ENCODE results near the gene PWWP2A.

The PWWP2A gene

DNA sequence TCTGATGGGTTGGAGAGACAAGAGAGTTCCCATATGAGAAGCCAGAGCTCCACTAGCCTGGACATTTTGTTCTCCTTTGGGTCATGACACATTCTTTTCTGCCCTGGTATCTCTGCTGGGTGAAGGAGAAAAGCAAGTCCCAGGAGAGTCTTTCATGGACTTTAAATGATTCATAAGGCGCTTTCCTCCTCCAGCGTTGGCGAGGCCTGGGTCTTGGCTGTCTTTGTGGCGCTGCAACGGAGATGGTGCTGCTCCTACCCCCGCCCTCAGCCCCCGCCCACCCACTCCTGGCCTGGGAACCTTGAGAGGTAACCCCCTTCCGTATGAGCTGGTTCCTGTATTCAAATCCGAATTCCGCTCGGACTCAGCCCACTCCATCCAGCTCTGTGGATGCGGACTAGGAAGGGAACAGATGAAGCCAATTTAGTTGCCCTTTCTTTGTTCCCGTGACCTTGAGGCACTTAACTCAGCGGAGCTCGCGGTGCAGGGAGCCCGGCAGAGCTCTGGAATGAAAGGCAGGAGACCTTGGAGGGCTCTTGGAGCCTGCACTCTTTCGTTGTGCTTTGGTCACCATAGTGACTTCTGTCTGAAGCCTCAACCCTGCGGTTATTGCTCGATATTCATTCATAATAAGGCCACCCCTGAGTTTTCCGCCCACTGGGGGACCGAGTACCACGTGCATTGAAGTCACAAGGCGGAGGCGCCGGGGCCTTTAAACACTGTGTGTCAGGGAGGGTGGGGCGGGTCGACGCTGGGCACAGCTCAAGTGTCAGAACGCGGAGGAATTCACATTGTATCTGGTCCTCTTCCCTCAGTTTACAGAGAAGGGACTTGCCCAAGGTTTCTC is 14.0 kb upstream of the PWWP2A start:
- peak; percentile 73 for DNase-seq (ENCODE audit: low spot score)

DNA sequence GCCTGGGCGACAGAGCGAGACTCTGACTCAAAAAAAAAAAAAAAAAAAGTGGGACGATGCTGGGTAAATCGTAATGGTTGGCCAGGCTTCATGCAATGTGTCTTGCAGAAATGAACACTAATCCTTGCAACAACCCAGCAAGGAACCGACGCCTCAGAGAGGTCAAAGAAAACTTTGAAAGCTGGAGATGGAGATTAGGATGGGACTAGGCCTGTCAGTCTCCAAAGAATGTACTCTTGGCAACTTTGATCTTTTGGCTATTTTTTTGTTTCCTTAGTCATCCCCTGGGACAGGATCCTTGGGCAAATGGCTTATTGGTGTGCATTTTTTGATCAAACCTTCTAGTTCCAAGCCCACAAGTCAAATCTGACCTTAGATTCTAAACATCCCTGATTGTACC is 10.6 kb upstream of the PWWP2A start:
- no peak for DNase-seq (ENCODE audit: low spot score)

DNA sequence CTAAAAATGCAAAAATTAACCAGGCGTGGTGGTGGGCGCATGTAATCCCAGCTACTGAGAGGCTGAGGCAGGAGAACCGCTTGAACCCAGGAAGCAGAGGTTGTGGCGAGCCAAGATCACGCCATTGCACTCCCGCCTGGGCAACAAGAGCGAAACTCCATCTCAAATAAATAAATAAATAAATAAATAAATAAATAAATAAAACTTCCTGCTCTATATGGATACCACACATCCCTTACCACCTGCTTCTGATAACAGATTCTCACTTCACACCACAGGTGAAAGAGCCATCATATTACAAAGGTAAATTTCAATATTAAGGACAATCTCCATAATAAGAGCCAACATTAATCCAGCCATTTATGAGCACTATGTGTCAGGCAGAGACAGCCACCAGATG is 9.4 kb upstream of the PWWP2A start:
- no peak for DNase-seq (ENCODE audit: low spot score)

DNA sequence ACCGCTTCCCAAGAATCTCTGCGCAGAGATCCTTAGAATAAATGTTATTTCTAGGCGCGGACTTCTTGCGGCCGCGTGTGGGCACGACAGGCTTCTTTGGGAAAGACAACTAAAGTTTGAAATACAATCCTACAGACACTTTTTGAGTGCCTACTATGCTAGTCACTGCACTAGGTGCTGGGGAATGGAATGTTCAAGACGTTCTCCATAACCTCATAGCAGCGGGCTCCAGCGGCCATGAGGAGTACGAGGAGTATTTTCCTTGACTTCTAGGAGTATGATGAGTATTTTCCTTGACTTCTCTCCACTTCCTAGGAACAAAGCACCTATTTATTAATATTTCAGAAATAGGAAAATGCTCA is 636 bp upstream of the PWWP2A start:
- no peak for DNase-seq (ENCODE audit: low spot score)

DNA sequence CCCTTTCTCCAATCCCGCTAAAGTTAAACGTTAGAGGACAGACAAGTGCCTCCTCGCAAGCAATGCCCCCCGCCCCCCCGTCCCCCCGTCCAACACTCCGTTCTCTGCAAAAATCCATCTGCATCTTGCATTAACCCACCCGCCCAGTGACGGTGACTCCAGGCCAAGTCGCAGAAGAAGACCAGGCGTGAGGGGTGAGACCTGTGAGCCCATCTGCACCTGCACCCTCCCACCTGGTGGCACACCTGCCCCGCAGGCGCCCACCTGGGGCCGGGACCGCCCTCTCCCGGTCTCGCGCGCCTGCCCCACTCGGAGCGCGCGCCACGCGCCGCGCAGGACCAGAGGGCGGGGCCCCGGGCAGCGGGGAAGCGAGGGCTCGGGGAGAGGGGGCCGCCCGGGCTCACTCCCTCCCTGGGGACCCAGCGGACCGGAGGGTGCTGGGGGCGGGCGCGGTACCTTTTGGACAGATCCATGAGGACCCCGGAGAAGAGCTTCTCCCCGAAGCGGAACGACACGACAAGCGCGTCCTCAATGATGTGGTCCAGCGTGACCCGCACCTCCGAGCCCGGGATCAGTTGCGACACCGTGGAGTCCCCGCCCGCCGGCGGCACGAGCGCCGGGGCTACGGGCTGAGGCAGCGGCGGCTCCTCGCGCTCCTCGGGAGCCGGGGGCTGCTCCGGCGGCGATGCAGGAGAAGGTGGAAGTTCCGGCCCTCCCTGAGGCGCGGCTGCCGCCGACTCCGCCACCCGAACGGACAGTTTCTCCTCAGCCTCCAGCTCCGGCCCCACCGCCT is 705 bp downstream of the PWWP2A start:
- DNase-seq (ENCODE audit: low spot score): peak; percentile 65

DNA sequence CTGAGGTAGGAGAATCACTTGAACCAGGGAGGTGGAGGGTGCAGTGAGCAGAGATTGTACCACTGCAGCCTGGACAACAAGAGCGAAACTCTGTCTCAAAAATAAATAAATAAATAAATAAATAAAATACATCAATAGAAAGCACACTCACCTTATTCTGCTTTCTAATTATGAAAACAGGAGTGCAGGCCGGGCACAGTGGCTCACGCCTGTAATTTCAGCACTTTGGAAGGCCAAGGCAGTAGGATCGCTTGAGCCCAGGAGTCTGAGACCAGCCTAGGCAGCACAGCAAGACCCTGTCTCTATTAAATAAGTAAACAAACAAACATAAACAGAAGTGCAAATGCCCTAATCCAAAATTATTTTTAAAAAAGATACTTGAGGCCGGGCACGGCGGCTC is 2.3 kb downstream of the PWWP2A start:
- DNase-seq (ENCODE audit: low spot score): no peak

DNA sequence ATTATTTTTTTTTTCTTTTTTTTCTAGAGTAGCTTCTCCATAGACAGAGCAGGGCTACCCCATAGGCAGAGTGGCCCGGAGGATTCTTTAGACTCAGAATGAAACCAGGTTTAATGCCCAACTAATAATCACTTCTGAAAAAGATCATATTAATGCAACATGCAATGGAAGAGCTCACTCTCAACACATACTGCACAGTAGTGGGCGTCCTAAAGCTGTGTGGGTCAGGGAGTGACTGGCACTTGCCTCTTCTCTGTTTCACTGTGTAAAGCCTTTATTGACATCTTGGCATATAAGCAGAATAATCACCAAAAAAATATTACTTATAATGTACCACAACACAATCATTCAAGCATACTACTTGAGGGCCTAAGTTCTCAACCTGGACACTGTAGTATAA is 11.1 kb downstream of the PWWP2A start:
- no peak for DNase-seq (ENCODE audit: low spot score)

DNA sequence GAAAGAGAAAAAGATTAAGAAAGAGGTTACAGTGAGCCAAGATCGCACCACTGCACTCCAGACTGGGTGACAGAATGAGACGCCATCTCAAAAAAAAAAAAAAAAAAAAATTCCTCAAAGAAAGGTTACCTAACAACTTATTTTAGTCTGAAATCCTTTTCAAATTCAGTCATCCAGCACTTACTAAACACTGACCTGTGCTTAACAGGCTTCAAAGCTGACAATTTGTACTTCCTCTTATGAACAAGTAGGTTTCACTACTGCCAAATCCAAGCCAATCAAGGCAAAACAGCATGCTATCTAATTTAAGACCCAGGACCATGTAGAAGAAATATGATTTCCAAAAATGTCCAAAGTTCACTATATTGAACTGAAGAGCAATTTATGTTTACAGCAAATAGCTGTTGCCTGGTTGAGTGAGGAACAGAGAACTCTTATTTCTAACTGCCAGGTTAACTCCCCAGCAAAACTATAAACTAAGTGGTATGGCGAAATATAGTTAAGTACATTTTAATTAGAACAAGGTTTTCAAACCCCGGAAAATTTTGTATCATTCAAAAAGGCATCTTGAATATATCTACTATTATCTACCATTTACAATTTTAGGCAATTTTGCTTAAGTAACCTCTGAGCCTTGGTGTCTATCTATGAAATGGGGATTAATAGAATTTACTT is 13.4 kb downstream of the PWWP2A start:
- DNase-seq (ENCODE audit: low spot score): no peak

DNA sequence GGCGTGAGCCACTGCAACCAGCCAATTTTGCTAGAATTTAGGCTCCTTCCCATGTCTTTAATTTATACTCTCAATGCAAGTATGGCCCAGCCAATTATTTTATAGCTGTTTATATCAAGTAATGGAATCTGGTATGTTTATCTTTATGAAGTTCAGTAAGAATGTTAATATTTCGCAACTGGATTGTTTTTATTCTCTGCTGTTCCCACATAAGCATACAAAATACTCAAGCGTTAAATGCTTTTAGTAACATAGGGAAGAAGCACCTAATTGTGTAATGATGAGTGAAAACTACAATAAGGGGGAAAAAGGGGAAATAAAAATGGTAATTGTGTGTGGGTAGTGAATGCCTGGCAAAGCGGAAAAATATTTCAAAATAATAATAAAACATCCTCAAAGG is 21.3 kb downstream of the PWWP2A start:
- DNase-seq (ENCODE audit: low spot score): no peak

DNA sequence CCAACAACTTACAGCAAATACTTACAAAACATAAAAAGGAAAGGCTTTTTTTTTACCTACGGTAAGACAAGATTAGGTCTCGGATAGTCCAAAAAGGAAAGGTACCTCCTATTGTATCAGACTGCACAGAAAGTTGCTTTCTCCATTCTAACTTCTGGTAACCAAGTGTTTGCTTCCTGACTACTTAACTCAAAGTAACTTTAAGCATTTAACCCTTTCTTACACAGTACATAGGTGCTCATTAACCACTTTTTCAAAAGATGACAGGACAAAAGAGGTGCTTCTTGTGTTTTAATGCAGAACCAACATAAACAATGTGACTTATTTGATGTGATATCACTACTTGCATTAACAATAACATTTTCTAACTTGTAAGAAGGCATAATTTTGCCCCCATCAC is 23.1 kb downstream of the PWWP2A start:
- DNase-seq (ENCODE audit: low spot score): no peak

DNA sequence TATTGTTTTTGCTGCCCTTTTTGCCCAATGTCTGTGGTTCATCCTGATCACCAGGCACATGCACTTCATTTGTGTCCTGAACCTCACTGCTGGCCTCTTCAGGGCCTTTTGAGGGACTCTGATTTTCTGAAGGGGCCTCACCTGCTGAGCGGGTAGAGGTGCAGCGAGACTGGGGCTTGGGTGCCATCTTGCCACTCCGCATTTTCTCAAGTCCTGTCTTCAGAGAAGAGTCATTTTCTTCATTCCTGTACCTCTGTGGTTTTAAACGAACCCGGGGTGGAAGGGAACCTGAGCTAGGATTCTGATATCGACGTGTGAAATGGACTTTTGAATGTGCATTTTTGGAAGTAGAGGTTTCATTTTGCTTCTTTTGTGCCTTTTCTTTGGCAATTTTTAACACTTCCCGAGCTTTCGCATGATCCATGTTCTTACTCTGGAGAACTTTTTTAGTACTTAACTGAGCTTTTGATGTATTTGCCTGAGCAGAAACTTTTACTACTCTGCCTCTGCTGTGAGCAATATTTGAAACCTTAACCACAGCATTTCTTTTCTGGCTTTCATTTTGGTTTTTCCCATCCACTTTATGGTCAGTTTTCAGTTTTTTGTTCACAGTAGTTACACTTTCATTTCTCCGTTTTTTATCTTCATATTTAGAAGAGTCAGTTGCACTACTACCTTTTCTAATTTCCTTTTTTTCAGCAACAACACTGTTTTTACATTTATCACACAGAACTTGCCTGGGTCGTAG is 26.1 kb downstream of the PWWP2A start:
- no peak for DNase-seq (ENCODE audit: low spot score)

DNA sequence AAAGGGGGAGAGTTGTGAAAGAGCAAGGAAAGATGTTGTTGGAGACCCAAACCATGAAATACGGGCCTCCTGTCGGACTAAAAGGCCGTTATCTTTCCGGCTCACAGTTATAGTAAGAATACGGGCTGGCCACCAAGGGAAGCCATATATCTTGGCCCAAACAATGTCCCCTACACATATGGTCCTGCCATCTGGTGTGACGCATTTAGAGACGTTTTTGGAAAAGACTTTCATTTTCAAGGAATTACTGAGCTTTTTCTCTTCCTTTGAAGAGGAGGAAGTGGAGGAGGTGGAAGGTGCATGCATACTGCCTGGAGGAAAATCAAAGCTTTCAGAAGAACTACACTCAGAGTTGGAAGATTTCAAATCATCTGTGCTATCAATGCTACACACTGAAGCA is 26.7 kb downstream of the PWWP2A start:
- DNase-seq (ENCODE audit: low spot score): no peak

DNA sequence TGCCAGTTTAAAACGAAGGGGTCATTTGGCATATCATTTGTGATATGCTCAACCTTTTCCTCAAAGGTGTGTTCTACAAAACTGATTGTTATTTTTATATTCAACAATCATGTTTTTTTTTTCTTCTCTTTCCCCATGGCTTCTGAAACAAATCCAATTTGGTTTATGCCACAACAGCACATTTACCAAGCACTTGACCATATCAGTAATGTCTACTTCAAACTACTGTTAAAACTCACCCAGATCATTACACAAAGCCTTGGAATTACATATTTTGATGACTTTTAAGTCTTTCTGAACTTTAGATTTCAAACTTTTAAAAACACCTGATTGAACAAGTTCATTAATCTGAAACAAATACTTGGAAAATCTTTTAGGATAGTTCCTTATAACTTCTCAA is 29.2 kb downstream of the PWWP2A start:
- DNase-seq (ENCODE audit: low spot score): no peak

DNA sequence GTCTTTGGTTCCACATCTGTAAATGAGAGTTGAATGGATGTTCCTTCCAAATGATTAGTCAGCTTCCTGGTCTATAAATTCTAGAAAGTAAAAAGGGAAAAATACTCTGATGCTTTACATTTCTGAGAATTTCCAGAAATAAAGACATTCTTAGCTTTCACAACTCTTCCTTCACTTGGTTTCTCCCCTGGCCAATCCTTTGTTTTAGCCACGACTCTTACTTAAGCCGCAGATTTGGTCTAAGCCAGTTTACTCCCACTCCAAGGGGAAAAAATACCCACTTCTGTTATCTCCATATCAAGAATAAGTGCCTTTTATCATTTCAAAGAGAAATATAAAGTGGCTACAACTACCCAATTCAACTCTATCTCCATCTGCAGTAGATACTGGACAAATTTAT is 29.7 kb downstream of the PWWP2A start:
- no peak for DNase-seq (ENCODE audit: low spot score)

DNA sequence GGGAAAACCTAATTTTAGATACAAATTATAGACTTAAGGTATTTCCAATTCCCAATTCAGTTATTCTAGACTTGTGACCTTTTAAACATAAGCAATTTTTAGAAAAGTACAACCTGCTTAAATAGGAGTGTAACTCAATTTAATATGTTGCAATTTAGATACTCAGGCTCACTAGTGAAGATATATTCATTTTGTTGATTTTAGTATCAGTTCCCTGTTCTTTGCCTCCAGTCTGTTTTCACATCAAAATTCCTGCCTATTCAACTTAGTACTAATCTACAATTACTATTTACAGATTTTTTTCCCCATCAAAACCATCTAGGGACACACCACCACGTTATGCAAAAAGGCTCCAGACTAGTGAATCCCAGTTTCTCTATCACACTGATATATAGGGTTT is 30.4 kb downstream of the PWWP2A start:
- no peak for DNase-seq (ENCODE audit: low spot score)

DNA sequence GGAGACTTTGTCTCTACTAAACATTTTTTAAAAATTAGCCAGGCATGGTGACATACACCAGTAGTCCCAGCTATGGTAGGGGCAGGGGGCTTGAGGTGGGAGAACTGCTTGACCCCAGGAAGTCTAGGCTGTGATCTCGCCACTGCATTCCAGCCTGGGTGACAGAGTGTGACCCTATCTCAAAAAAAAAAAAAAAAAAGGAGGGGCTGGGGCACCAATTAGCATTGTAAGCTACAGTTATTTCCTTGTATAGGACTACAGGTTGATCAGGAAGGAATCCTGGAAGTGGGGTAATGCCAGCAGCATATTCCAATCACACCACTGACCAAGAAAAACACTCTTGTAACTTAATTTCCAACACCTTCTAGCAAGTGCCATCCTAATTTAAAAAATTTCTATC is 32.1 kb downstream of the PWWP2A start:
- DNase-seq (ENCODE audit: low spot score): no peak

DNA sequence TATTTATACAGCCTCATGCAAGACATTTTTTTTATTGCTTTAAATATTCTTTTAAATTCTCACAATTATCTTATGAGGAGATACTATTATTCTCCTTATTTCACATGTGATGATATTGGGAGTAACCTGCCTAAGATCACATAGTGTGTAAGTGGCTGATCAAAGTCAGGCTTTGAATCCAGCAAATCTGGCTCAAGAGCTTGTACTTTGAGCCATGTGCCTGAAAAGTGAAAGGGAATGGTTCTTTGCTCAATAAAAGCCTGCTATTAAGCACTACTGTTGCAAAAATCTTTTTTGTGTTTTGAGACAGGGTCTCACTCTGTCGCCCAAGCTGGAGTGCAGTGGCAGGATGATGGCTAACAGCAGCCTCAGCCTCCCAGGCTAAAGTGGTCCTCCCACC is 35.1 kb downstream of the PWWP2A start:
- no peak for DNase-seq (ENCODE audit: low spot score)

DNA sequence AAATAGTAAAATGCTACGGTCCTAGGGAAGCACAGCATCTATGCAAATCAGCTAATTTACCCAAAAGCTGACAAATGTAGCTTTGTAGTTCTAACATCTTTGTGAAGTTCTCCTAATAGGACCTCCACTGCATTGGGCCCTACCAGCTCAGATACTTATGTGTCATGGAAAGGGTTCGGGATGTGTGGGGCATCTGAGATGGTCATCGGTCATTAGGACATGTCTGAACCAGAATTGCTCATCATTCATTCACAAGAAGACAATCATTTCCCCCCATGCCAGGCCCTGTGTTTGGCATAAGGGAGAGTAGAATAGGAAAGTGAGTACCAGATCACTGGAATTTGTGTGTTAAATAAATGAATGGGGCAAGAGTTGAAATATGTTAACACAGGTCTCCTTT is 35.7 kb downstream of the PWWP2A start:
- DNase-seq (ENCODE audit: low spot score): peak; percentile 49

DNA sequence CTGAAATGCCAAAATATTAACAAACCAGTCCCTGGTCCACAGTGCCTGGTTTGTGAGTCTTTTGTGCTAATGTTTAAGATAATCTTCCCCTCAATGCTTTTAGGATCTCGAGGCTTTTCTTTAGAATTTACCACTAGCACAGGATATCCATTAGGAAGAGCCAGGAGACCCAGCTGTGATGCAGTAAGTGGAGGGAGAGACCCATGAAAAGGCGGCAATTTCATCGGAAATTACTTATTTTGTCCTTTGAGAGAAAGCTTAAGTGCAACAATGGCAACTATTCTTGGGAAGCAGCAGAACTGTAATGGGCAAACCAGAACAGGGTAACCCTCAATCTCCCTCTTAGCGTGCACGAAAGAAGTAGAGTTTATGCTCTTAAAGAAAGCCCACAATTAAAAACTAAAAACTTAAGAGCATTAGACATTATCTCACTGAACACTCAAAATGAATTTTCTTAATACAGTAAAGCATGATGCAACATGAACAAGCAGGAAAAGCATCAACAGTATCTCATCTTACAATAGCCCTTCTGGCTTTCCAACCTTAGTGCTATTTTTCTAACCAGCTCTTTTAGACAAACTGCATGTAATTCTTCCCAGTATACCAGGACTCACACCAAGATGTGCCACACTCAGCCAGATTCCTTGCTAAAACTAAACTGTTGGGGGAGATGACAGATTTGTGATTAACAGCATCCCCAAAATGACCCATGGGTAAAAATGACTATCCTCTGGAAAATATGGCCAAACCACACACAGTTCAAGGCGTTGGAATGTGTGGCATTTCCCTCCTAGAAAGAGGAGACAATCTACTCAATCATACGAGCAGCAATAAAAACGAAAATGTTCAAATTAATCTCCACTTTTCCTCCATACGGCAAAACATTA is 36.4 kb downstream of the PWWP2A start:
- peak; percentile 86 for DNase-seq (ENCODE audit: low spot score)

DNA sequence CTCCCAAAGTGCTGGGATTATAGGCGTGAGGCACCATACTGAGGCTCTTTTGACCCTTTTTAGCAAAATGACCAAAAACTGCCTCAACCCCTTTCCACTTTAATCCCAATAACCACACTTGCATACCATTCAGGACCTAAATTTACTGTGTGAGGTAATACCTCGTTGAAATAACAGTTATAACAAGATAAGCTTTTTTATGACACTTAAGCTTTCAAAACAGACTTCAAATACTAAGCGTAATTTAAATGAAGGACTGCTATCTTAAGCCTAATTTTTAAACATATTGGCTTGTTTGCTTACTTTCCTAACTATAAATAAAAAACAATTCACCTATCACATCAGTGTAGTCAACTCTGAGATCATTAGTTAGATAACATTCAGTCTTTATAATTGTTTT is 37.8 kb downstream of the PWWP2A start:
- DNase-seq (ENCODE audit: low spot score): no peak

DNA sequence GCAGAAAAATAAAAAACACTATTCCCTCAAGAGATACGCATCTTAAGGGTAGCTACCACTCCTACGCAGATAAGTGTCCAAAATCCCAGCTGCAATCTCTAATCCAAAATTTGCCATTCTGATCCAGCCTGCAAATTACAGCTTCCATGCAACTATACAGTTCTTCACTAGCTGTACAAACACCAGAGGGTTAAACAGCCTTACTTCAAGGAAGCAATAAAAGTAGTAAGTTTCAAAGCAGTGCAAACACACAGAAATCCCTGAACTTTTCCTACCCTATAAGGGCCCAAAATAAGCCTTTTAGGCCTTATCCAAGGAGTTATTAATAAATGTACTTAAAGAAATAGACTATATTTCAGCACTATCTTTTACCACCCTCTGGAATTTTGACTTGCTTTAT is 39.5 kb downstream of the PWWP2A start:
- DNase-seq (ENCODE audit: low spot score): no peak
